HEK293 (cell line): ENCODE results near the gene MOGAT2.

Experiments used
- CTCF ChIA-PET: fragments of 350-600 bp; formaldehyde crosslinking; extraction: SDS; loops from one replicate; lab custom pipeline; 2021; ENCODE audit warnings: antibody characterized with exemption; lab: Yijun Ruan, JAX
- POLR2A ChIA-PET: fragments of 300-600 bp; formaldehyde crosslinking; extraction: SDS; loops from one replicate; lab custom pipeline; 2020; ENCODE audit warnings: antibody characterized with exemption, inconsistent platforms; lab: Yijun Ruan, JAX
- H3K27ac ChIP-seq: fragments of 200-500 bp; sonication (Bioruptor generic); 2 replicates; pipeline ENCODE4 v1.5.1; 2014; ENCODE audit warnings: low read depth, low read length, control low read depth, inconsistent platforms; ENCODE audit errors: extremely low read depth
- H3K36me3 ChIP-seq, 2 experiments: fragments of 200-500 bp in 1 of 2; sonication (Bioruptor generic) in 1 of 2; 1 replicate in 1 of 2; 2 replicates in 1 of 2; pipeline ENCODE4 v1.5.1; 2014 to 2017; ENCODE audit warnings: inconsistent platforms in 2 of 2, low read length in 2 of 2; ENCODE audit not compliant: control insufficient read depth in 2 of 2, insufficient read depth in 1 of 2
- H3K4me1 ChIP-seq: fragments of 200-500 bp; sonication (Bioruptor generic); 2 replicates; pipeline ENCODE4 v1.5.1; 2014; ENCODE audit warnings: mild to moderate bottlenecking, low read length, inconsistent platforms; ENCODE audit not compliant: control insufficient read depth, insufficient read depth
- H3K4me3 ChIP-seq: 2 replicates; pipeline ENCODE4 v1.5.1; 2011; ENCODE audit warnings: low read depth, mild to moderate bottlenecking, control low read depth, low read length, moderate library complexity
- H3K9me3 ChIP-seq: fragments of 200-500 bp; sonication (Bioruptor generic); 2 replicates; pipeline ENCODE4 v1.5.1; 2014; ENCODE audit warnings: low read depth, low read length, inconsistent platforms; ENCODE audit not compliant: control insufficient read depth, insufficient read depth
- GLIS2 ChIP-seq: fragments of 450-650 bp; formaldehyde crosslinking; IDR thresholded peaks from 2 replicates; pipeline ENCODE4 v1.5.1; 2016; ENCODE audit warnings: missing biosample characterization, missing genetic modification characterization
- KLF1 ChIP-seq: fragments of 450-650 bp; formaldehyde crosslinking; IDR thresholded peaks from 2 replicates; pipeline ENCODE4 v1.5.1; 2016; ENCODE audit warnings: missing biosample characterization, missing genetic modification characterization
- KLF16 ChIP-seq: fragments of 450-650 bp; formaldehyde crosslinking; IDR thresholded peaks from 2 replicates; pipeline ENCODE4 v1.5.1; 2017; ENCODE audit warnings: missing biosample characterization, missing genetic modification characterization
- KLF17 ChIP-seq: fragments of 450-650 bp; formaldehyde crosslinking; IDR thresholded peaks from 2 replicates; pipeline ENCODE4 v1.5.1; 2016; ENCODE audit warnings: missing biosample characterization, missing genetic modification characterization
- KLF9 ChIP-seq: fragments of 450-650 bp; formaldehyde crosslinking; IDR thresholded peaks from 2 replicates; pipeline ENCODE4 v1.5.1; 2016; ENCODE audit warnings: missing biosample characterization, missing genetic modification characterization, low read depth
- OSR2 ChIP-seq: fragments of 450-650 bp; formaldehyde crosslinking; IDR thresholded peaks from 2 replicates; pipeline ENCODE4 v1.5.1; 2016; ENCODE audit warnings: missing biosample characterization, missing genetic modification characterization
- ZBTB1 ChIP-seq: fragments of 450-650 bp; formaldehyde crosslinking; IDR thresholded peaks from 2 replicates; pipeline ENCODE4 v1.5.1; 2016; ENCODE audit warnings: missing biosample characterization, missing genetic modification characterization
- ZBTB17 ChIP-seq: fragments of 450-650 bp; formaldehyde crosslinking; IDR thresholded peaks from 2 replicates; pipeline ENCODE4 v1.5.1; 2016; ENCODE audit warnings: missing biosample characterization, missing genetic modification characterization
- ZBTB20 ChIP-seq: fragments of 450-650 bp; formaldehyde crosslinking; IDR thresholded peaks from 2 replicates; pipeline ENCODE4 v1.5.1; 2016; ENCODE audit warnings: missing biosample characterization, missing genetic modification characterization
- ZBTB26 ChIP-seq: fragments of 450-650 bp; formaldehyde crosslinking; optimal IDR thresholded peaks from 2 replicates; pipeline ENCODE3; 2016; ENCODE audit warnings: missing biosample characterization, mild to moderate bottlenecking, missing genetic modification characterization
- ZNF19 ChIP-seq: fragments of 450-650 bp; formaldehyde crosslinking; IDR thresholded peaks from 2 replicates; pipeline ENCODE4; 2016; ENCODE audit warnings: missing biosample characterization, missing genetic modification characterization, low read depth
- ZNF341 ChIP-seq: fragments of 450-650 bp; formaldehyde crosslinking; IDR thresholded peaks from 2 replicates; pipeline ENCODE4; 2016; ENCODE audit warnings: low read depth, missing biosample characterization, missing genetic modification characterization
- ZNF76 ChIP-seq: fragments of 450-650 bp; formaldehyde crosslinking; IDR thresholded peaks from 2 replicates; pipeline ENCODE4; 2016; ENCODE audit warnings: low read depth, missing biosample characterization, missing genetic modification characterization, borderline replicate concordance
- ZNF830 ChIP-seq: fragments of 450-650 bp; IDR thresholded peaks from 2 replicates; pipeline ENCODE4 v1.5.0; 2018; ENCODE audit warnings: missing biosample characterization, missing genetic modification characterization, low read depth, mild to moderate bottlenecking, moderate library complexity
- TF ChIP-seq, protein P1 (sequence below): fragments of 450-650 bp; formaldehyde crosslinking; IDR thresholded peaks from 2 replicates; pipeline ENCODE4 v1.5.1; 2017; ENCODE audit warnings: missing biosample characterization, missing genetic modification characterization
- TF ChIP-seq, protein P2 (sequence below): fragments of 450-650 bp; formaldehyde crosslinking; conservative IDR thresholded peaks from 2 replicates; pipeline ENCODE4 v1.5.1; 2016; ENCODE audit warnings: low read depth, missing biosample characterization, missing genetic modification characterization
- TF ChIP-seq, protein P3 (sequence below): fragments of 450-650 bp; formaldehyde crosslinking; IDR thresholded peaks from 2 replicates; pipeline ENCODE4 v1.5.1; 2016; ENCODE audit warnings: missing biosample characterization, missing genetic modification characterization
- TF ChIP-seq, protein P4 (sequence below): fragments of 450-650 bp; formaldehyde crosslinking; IDR thresholded peaks from 2 replicates; pipeline ENCODE4 v1.5.1; 2016; ENCODE audit warnings: missing biosample characterization, missing genetic modification characterization

Gene MOGAT2

GRCh38 chr11:75668451-75669297 is 49.0 kb upstream of the MOGAT2 start, which contains the start of gene MAP6:
Gene MAP6 (minus strand): TSS chr11:75669038. CDS start chr11:75668369, 669 bp downstream.
- POLR2A ChIA-PET = interaction anchor here (0.6 to 1.7 kb wide), 3 partner anchors 12 to 484 kb away, joined by 3 to 10 read pairs (median 3); no protein-coding TSS in a partner anchor
- Histone ChIP-seq H3K27ac (peak within 1 kb of the TSS; percentile 20; the same call in 1 of the 2 replicates), H3K36me3 (no peaks in the 10 kb centered on the region), H3K4me3 (peak within 1 kb of the TSS; percentile 41), H3K9me3 (no peaks in the 10 kb centered on the region), H3K4me1 (no peaks in the 10 kb centered on the region)
- CTCF ChIA-PET = interaction anchor here (0.7 to 1.2 kb wide), 4 partner anchors 55 to 1163 kb away, joined by 3 read pairs; no protein-coding TSS in a partner anchor
- TF ChIP-seq ZNF76 = 0 out of 2 replicates have a peak, but pooled peaks have one; percentile 26
- TF ChIP-seq ZBTB20 (tag by site-specific recombination) = peak; percentile 65; the same call in 1 of the 2 replicates
- TF ChIP-seq KLF16 = 0 out of 2 replicates have a peak, but pooled peaks have one; percentile 27
- TF ChIP-seq ZBTB17 (tag by site-specific recombination) = peak; percentile 87
- TF ChIP-seq GLIS2 (tag by site-specific recombination) = peak; percentile 58
- TF ChIP-seq, protein P1, sequence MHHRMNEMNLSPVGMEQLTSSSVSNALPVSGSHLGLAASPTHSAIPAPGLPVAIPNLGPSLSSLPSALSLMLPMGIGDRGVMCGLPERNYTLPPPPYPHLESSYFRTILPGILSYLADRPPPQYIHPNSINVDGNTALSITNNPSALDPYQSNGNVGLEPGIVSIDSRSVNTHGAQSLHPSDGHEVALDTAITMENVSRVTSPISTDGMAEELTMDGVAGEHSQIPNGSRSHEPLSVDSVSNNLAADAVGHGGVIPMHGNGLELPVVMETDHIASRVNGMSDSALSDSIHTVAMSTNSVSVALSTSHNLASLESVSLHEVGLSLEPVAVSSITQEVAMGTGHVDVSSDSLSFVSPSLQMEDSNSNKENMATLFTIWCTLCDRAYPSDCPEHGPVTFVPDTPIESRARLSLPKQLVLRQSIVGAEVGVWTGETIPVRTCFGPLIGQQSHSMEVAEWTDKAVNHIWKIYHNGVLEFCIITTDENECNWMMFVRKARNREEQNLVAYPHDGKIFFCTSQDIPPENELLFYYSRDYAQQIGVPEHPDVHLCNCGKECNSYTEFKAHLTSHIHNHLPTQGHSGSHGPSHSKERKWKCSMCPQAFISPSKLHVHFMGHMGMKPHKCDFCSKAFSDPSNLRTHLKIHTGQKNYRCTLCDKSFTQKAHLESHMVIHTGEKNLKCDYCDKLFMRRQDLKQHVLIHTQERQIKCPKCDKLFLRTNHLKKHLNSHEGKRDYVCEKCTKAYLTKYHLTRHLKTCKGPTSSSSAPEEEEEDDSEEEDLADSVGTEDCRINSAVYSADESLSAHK = no peak
- peak; percentile 64 for TF ChIP-seq ZNF341 (tag by site-specific recombination)
- TF ChIP-seq, protein P2, sequence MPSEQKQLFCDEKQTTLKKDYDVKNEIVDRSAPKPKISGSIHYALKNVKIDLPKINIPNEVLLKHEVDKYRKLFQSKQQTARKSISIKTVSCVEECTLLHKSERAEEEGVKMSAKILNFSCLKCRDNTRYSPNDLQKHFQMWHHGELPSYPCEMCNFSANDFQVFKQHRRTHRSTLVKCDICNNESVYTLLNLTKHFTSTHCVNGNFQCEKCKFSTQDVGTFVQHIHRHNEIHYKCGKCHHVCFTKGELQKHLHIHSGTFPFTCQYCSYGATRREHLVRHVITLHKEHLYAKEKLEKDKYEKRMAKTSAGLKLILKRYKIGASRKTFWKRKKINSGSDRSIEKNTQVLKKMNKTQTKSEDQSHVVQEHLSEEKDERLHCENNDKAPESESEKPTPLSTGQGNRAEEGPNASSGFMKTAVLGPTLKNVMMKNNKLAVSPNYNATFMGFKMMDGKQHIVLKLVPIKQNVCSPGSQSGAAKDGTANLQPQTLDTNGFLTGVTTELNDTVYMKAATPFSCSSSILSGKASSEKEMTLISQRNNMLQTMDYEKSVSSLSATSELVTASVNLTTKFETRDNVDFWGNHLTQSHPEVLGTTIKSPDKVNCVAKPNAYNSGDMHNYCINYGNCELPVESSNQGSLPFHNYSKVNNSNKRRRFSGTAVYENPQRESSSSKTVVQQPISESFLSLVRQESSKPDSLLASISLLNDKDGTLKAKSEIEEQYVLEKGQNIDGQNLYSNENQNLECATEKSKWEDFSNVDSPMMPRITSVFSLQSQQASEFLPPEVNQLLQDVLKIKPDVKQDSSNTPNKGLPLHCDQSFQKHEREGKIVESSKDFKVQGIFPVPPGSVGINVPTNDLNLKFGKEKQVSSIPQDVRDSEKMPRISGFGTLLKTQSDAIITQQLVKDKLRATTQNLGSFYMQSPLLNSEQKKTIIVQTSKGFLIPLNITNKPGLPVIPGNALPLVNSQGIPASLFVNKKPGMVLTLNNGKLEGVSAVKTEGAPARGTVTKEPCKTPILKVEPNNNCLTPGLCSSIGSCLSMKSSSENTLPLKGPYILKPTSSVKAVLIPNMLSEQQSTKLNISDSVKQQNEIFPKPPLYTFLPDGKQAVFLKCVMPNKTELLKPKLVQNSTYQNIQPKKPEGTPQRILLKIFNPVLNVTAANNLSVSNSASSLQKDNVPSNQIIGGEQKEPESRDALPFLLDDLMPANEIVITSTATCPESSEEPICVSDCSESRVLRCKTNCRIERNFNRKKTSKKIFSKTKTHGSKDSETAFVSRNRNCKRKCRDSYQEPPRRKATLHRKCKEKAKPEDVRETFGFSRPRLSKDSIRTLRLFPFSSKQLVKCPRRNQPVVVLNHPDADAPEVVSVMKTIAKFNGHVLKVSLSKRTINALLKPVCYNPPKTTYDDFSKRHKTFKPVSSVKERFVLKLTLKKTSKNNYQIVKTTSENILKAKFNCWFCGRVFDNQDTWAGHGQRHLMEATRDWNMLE (tag by site-specific recombination) = no peak
- TF ChIP-seq ZNF19 = no peak
- TF ChIP-seq ZBTB1 (tag by site-specific recombination) = no peak
- peak; percentile 59 for TF ChIP-seq KLF17 (tag by site-specific recombination)
- peak; percentile 74 for TF ChIP-seq KLF1 (tag by site-specific recombination)
- TF ChIP-seq, protein P3, sequence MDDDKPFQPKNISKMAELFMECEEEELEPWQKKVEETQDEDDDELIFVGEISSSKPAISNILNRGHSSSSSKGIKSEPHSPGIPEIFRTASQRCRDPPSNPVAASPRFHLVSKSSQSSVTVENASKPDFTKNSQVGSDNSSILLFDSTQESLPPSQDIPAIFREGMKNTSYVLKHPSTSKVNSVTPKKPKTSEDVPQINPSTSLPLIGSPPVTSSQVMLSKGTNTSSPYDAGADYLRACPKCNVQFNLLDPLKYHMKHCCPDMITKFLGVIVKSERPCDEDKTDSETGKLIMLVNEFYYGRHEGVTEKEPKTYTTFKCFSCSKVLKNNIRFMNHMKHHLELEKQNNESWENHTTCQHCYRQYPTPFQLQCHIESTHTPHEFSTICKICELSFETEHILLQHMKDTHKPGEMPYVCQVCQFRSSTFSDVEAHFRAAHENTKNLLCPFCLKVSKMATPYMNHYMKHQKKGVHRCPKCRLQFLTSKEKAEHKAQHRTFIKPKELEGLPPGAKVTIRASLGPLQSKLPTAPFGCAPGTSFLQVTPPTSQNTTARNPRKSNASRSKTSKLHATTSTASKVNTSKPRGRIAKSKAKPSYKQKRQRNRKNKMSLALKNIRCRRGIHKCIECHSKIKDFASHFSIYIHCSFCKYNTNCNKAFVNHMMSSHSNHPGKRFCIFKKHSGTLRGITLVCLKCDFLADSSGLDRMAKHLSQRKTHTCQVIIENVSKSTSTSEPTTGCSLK (tag by site-specific recombination) = no peak
- no peak for TF ChIP-seq ZNF830 (tag by site-specific recombination)
- TF ChIP-seq ZBTB26 (tag by site-specific recombination) = peak; percentile 63
- no peak for TF ChIP-seq OSR2
- peak; percentile 32; the same call in 1 of the 2 replicates for TF ChIP-seq KLF9 (tag by site-specific recombination)
- TF ChIP-seq, protein P4, sequence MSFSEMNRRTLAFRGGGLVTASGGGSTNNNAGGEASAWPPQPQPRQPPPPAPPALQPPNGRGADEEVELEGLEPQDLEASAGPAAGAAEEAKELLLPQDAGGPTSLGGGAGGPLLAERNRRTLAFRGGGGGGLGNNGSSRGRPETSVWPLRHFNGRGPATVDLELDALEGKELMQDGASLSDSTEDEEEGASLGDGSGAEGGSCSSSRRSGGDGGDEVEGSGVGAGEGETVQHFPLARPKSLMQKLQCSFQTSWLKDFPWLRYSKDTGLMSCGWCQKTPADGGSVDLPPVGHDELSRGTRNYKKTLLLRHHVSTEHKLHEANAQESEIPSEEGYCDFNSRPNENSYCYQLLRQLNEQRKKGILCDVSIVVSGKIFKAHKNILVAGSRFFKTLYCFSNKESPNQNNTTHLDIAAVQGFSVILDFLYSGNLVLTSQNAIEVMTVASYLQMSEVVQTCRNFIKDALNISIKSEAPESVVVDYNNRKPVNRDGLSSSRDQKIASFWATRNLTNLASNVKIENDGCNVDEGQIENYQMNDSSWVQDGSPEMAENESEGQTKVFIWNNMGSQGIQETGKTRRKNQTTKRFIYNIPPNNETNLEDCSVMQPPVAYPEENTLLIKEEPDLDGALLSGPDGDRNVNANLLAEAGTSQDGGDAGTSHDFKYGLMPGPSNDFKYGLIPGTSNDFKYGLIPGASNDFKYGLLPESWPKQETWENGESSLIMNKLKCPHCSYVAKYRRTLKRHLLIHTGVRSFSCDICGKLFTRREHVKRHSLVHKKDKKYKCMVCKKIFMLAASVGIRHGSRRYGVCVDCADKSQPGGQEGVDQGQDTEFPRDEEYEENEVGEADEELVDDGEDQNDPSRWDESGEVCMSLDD (tag by site-specific recombination) = no peak
